OCI-LY7 (cell line): ENCODE results near the gene SLC6A7.

Experiments
- CTCF ChIP-seq: fragments of 200-600 bp; sonication (generic); conservative IDR thresholded peaks from 2 replicates; pipeline ENCODE4 v1.5.1; 2014; ENCODE audit warnings: mild to moderate bottlenecking, antibody characterized with exemption, low read length, moderate library complexity, mixed read lengths
- EZH2phosphoT487 ChIP-seq: fragments of 200-600 bp; sonication (generic); IDR thresholded peaks from 2 replicates; pipeline ENCODE4 v1.6.1; 2018; ENCODE audit warnings: low read depth, borderline replicate concordance, mild to moderate bottlenecking, mixed run types, antibody characterized with exemption, low read length, moderate library complexity, mixed read lengths

GRCh38 chr5:150219142-150219541, 29.3 kb downstream of the SLC6A7 start:
- no peak for TF ChIP-seq CTCF
- no peak for TF ChIP-seq EZH2phosphoT487
